B cell (primary cell): ENCODE data around the gene KLHL11. TPM values are rescaled to one million over a fixed set of nuclear protein-coding genes. Genes with fewer than 3 reads are reported as not detected.

Experiments used
- ATAC-seq: fragments of 200-7000 bp; cut with Tn5 transposase; one replicate; pipeline ENCODE4 v1.10.0; 2021; ENCODE audit warnings: low read depth, mild to moderate bottlenecking, moderate number of reproducible peaks, moderate library complexity
- CTCF ChIA-PET: fragments of 350-600 bp; sonication (Branson Sonifier 250); formaldehyde crosslinking; loops from one replicate; lab custom pipeline; 2021; ENCODE audit warnings: antibody characterized with exemption, inconsistent platforms; lab: Charles Lee
- POLR2A ChIA-PET: fragments of 350-600 bp; sonication (Branson Sonifier 250); formaldehyde crosslinking; loops from one replicate; lab custom pipeline; 2021; ENCODE audit warnings: antibody characterized with exemption; lab: Charles Lee
- DNase-seq: peaks from one replicate; pipeline ENCODE4 v3.0.0; 2013
- H2AFZ ChIP-seq: 2 replicates; pipeline ENCODE4 v1.6.1; 2012; ENCODE audit warnings: mild to moderate bottlenecking, low read depth, low read length; ENCODE audit not compliant: insufficient read depth, poor library complexity, severe bottlenecking
- H3K27ac ChIP-seq, 2 donors: 1 replicate in 1 of 2; 2 replicates in 1 of 2; pipeline ENCODE4 v1.5.1; 2012 to 2013; ENCODE audit warnings: low read length in 2 of 2, mild to moderate bottlenecking in 2 of 2, moderate library complexity in 1 of 2
- H3K27me3 ChIP-seq, 4 experiments: fragments of 200-600 bp in 1 of 4; sonication (generic) in 1 of 4; replicated peaks in 1 of 4; 1 replicate in 2 of 4; 2 replicates in 2 of 4; pipeline versions ENCODE4 v1.6.1 to v1.7.0; 2013 to 2016; ENCODE audit warnings: low read length in 3 of 4, mild to moderate bottlenecking in 2 of 4, mixed read lengths in 1 of 4, moderate library complexity in 1 of 4; ENCODE audit not compliant: insufficient read depth in 4 of 4, control insufficient read depth in 3 of 4; ENCODE audit errors: control extremely low read depth in 1 of 4
- H3K36me3 ChIP-seq, 2 experiments: replicated peaks in 1 of 2; 1 replicate in 1 of 2; 2 replicates in 1 of 2; pipeline versions ENCODE4 v1.6.1 to v1.7.1; 2013; ENCODE audit warnings: low read length in 1 of 2; ENCODE audit not compliant: insufficient read depth in 2 of 2, control insufficient read depth in 1 of 2; ENCODE audit errors: control extremely low read depth in 1 of 2, extremely low read depth in 1 of 2
- H3K4me1 ChIP-seq, 2 donors: fragments of 200-600 bp in 1 of 2; sonication (generic) in 1 of 2; 1 replicate in 1 of 2; 2 replicates in 1 of 2; pipeline versions ENCODE4 v1.5.1 to v1.6.1; 2013 to 2017; ENCODE audit warnings: low read length in 2 of 2; ENCODE audit not compliant: control insufficient read depth in 2 of 2, insufficient read depth in 2 of 2
- H3K4me2 ChIP-seq: replicated peaks from 2 replicates; pipeline ENCODE3; 2012; ENCODE audit warnings: mild to moderate bottlenecking, low read depth, low read length; ENCODE audit not compliant: poor library complexity, severe bottlenecking
- H3K4me3 ChIP-seq, 5 experiments: fragments of 200-600 bp in 1 of 5; sonication (generic) in 1 of 5; 1 replicate in 3 of 5; 2 replicates in 2 of 5; pipeline versions ENCODE4 v1.5.1 to v1.7.0; 2011 to 2016; ENCODE audit warnings: low read length in 4 of 5, mild to moderate bottlenecking in 4 of 5, low read depth in 2 of 5, control low read depth in 1 of 5, moderate library complexity in 1 of 5; ENCODE audit not compliant: insufficient read depth in 1 of 5; ENCODE audit errors: control extremely low read depth in 1 of 5, extremely low read depth in 1 of 5
- H3K79me2 ChIP-seq: fragments of 200-600 bp; sonication (generic); one replicate; pipeline ENCODE4 v1.6.0; 2016; ENCODE audit warnings: low read length; ENCODE audit not compliant: control insufficient read depth, insufficient read depth
- H3K9ac ChIP-seq: fragments of 200-600 bp; sonication (generic); 2 replicates; pipeline ENCODE4 v1.6.1; 2017; ENCODE audit warnings: mild to moderate bottlenecking, low read length, moderate library complexity
- H3K9me3 ChIP-seq, 3 donors: one replicate each; pipeline versions ENCODE4 v1.6.1 to v1.7.1; 2013; ENCODE audit warnings: low read length in 2 of 3; ENCODE audit not compliant: control insufficient read depth in 2 of 3, insufficient read depth in 1 of 3; ENCODE audit errors: control extremely low read depth in 1 of 3
- H4K20me1 ChIP-seq: 2 replicates; pipeline ENCODE4 v1.6.0; 2012; ENCODE audit warnings: mild to moderate bottlenecking, low read length; ENCODE audit not compliant: insufficient read depth, control insufficient read depth, poor library complexity, severe bottlenecking
- H3K27ac Mint-ChIP-seq: one replicate; pipeline ENCODE4 v1.8.0; 2021; ENCODE audit warnings: mixed read lengths
- H3K27me3 Mint-ChIP-seq: one replicate; pipeline ENCODE4 v1.8.0; 2021; ENCODE audit warnings: mixed read lengths
- H3K4me1 Mint-ChIP-seq: one replicate; pipeline ENCODE4 v1.8.0; 2021; ENCODE audit warnings: mixed read lengths
- H3K4me3 Mint-ChIP-seq: one replicate; pipeline ENCODE4 v1.8.0; 2021; ENCODE audit warnings: mixed read lengths
- H3K9me3 Mint-ChIP-seq: one replicate; pipeline ENCODE4 v1.8.0; 2022; ENCODE audit warnings: mixed read lengths; ENCODE audit not compliant: insufficient read depth
- EZH2 ChIP-seq: IDR thresholded peaks from 2 replicates; pipeline ENCODE4 v1.6.1; 2012; ENCODE audit warnings: borderline replicate concordance, low read depth, mild to moderate bottlenecking, moderate library complexity, low read length; ENCODE audit not compliant: insufficient read depth, poor library complexity, severe bottlenecking
- WGBS: methylation state at CpG from one replicate; pipeline ENCODE4 v1.1.5; 2013; ENCODE audit warnings: missing lambda C conversion rate; ENCODE audit not compliant: insufficient coverage; 5-methylcytosine and 5-hydroxymethylcytosine counted together
- intact Hi-C: fragments of 100-400 bp; cut with micrococcal nuclease; formaldehyde crosslinking; loops from one replicate; pipeline ENCODE4 v1.10.0; 2022
- polyA plus RNA-seq: library from polyadenylated mRNA; depleted of rRNA; stranded (reverse); fragments of >200 nt; gene quantifications from 2 replicates; pipeline ENCODE4 v1.2.3, GENCODE V29; 2012
- total RNA-seq, 2 donors: library from RNA; stranded (reverse); fragments of 120-200 nt in 1 of 2; gene quantifications; 1 replicate in 1 of 2; 2 replicates in 1 of 2; pipeline versions ENCODE4 v1.2.3 to v1.2.4, GENCODE V29; 2013 to 2022
- TF ChIP-seq, protein P1 (sequence below): fragments of 200-600 bp; IDR thresholded peaks from one replicate; pipeline ENCODE4 v1.8.0; 2022; ENCODE audit warnings: antibody characterized with exemption, mild to moderate bottlenecking

The KLHL11 gene
- total and polyA plus RNA-seq, 2 donors (not counting 1 experiment from before 2014, with no cell fraction given), result 4.2 to 18.7 TPM

DNA sequence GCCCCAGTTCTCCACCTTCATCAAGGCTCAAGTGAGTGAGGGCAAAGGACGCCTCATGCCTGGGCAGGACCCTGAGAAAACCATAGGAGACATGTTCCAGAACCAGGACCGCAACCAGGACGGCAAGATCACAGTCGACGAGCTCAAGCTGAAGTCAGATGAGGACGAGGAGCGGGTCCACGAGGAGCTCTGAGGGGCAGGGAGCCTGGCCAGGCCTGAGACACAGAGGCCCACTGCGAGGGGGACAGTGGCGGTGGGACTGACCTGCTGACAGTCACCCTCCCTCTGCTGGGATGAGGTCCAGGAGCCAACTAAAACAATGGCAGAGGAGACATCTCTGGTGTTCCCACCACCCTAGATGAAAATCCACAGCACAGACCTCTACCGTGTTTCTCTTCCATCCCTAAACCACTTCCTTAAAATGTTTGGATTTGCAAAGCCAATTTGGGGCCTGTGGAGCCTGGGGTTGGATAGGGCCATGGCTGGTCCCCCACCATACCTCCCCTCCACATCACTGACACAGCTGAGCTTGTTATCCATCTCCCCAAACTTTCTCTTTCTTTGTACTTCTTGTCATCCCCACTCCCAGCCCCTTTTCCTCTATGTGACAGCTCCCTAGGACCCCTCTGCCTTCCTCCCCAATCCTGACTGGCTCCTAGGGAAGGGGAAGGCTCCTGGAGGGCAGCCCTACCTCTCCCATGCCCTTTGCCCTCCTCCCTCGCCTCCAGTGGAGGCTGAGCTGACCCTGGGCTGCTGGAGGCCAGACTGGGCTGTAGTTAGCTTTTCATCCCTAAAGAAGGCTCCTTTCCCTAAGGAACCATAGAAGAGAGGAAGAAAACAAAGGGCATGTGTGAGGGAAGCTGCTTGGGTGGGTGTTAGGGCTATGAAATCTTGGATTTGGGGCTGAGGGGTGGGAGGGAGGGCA is 42.7 kb downstream of the KLHL11 start:
- DNase-seq (no peak), ATAC-seq (no peak)
- POLR2A ChIA-PET, result no interaction called here
- no peak overlapping the region for H3K27ac Mint-ChIP-seq
- no peaks in the 10 kb centered on the region for H3K9me3 Mint-ChIP-seq
- Histone ChIP-seq H3K4me3 (no peak overlapping the region), H4K20me1 (no peaks in the 10 kb centered on the region), H3K79me2 (no peaks in the 10 kb centered on the region), H3K36me3 (peaks cover 0 to 15% of the 10 kb centered on the region in 2 experiments), H3K9ac (no peak overlapping the region), H3K27ac (no peak overlapping the region), H2AFZ (no peak overlapping the region), H3K4me1 (no peaks in the 10 kb centered on the region), H3K9me3 (no peaks in the 10 kb centered on the region), H3K27me3 (no peaks in the 10 kb centered on the region), H3K4me2 (no peak overlapping the region)
- no peak overlapping the region for H3K4me3 Mint-ChIP-seq
- 86% methylated on average over 11 of the region's 12 CpGs for WGBS
- TF ChIP-seq, protein P1, sequence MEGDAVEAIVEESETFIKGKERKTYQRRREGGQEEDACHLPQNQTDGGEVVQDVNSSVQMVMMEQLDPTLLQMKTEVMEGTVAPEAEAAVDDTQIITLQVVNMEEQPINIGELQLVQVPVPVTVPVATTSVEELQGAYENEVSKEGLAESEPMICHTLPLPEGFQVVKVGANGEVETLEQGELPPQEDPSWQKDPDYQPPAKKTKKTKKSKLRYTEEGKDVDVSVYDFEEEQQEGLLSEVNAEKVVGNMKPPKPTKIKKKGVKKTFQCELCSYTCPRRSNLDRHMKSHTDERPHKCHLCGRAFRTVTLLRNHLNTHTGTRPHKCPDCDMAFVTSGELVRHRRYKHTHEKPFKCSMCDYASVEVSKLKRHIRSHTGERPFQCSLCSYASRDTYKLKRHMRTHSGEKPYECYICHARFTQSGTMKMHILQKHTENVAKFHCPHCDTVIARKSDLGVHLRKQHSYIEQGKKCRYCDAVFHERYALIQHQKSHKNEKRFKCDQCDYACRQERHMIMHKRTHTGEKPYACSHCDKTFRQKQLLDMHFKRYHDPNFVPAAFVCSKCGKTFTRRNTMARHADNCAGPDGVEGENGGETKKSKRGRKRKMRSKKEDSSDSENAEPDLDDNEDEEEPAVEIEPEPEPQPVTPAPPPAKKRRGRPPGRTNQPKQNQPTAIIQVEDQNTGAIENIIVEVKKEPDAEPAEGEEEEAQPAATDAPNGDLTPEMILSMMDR, result no peak
- TF ChIP-seq EZH2, result no peak
- no peaks in the 10 kb centered on the region for H3K4me1 Mint-ChIP-seq
- intact Hi-C loops, result no loop called here
- no peaks in the 10 kb centered on the region for H3K27me3 Mint-ChIP-seq
- CTCF ChIA-PET, result no interaction called here

DNA sequence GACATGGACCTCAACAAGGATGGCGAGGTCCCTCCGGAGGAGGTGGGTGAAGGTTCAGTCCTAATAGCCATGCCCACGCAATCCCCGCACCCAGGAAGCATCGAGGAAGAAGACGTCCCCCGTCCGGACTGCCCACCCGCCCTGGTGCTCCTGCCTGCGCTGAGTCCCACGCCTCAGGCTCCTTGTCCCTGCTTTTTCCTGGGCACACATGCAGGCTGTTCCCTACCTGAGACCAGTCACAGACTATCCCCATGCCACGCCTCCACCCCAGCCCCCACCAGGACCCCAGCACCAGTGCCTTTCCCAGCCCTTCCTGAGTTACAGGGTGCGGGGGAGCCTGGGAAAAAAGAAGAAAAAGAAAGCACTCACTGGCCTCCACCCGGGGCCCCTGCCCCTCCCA is 43.4 kb downstream of the KLHL11 start:
- Mint-ChIP-seq H3K27ac (no peak overlapping the region), H3K9me3 (no peaks in the 10 kb centered on the region), H3K4me1 (no peaks in the 10 kb centered on the region), H3K27me3 (no peaks in the 10 kb centered on the region), H3K4me3 (no peak overlapping the region)
- ChIA-PET CTCF (no interaction called here), POLR2A (no interaction called here)
- Histone ChIP-seq H2AFZ (no peak overlapping the region), H3K4me2 (no peak overlapping the region), H3K27ac (no peak overlapping the region), H4K20me1 (no peaks in the 10 kb centered on the region), H3K9me3 (no peaks in the 10 kb centered on the region), H3K27me3 (no peaks in the 10 kb centered on the region), H3K4me3 (no peak overlapping the region), H3K4me1 (no peaks in the 10 kb centered on the region), H3K36me3 (peaks cover 0 to 13% of the 10 kb centered on the region in 2 experiments), H3K79me2 (no peaks in the 10 kb centered on the region), H3K9ac (no peak overlapping the region)
- WGBS, result 84% methylated on average over 8 of the region's 14 CpGs
- DNase-seq (no peak), ATAC-seq (no peak)
- intact Hi-C loops, result no loop called here
- TF ChIP-seq, protein P1, result no peak
- no peak for TF ChIP-seq EZH2
